G401.6 (cell line): Measurements from ENCODE around the gene TRIM73.
"Not testable (repeated sequence)": the region's sequence is repeated elsewhere in the genome, so short reads cannot be mapped to it uniquely, and the experiment has no call there.

Source experiments
- FAIRE-seq: peaks from 2 replicates; lab custom pipeline; 2012; peaks lifted over from hg19 to GRCh38; lab: Jason Lieb, UNC

The TRIM73 gene

GRCh38 chr7:75415829-75416373 is 20.5 kb downstream of the TRIM73 start:
- FAIRE-seq: not testable (repeated sequence)

- FAIRE-seq: not testable (repeated sequence)
Measured at GRCh38 chr7:75416787-75417186, 21.4 kb downstream of the TRIM73 start.

- not testable (repeated sequence) for FAIRE-seq
Measured at GRCh38 chr7:75418292-75418858, 22.9 kb downstream of the TRIM73 start.

- not testable (repeated sequence) for FAIRE-seq
Measured at GRCh38 chr7:75419210-75419609, 23.8 kb downstream of the TRIM73 start.

GRCh38 chr7:75419693-75420092 is 24.3 kb downstream of the TRIM73 start:
- not testable (repeated sequence) for FAIRE-seq

GRCh38 chr7:75420152-75420551 is 24.7 kb downstream of the TRIM73 start:
- not testable (repeated sequence) for FAIRE-seq

GRCh38 chr7:75421798-75422710 is 26.6 kb downstream of the TRIM73 start:
- not testable (repeated sequence) for FAIRE-seq

GRCh38 chr7:75423481-75423880 is 28.1 kb downstream of the TRIM73 start:
- not testable (repeated sequence) for FAIRE-seq

- FAIRE-seq: not testable (repeated sequence)
Measured at GRCh38 chr7:75439000-75439399, 43.6 kb downstream of the TRIM73 start.

GRCh38 chr7:75442101-75442464 is 46.7 kb downstream of the TRIM73 start:
- FAIRE-seq: not testable (repeated sequence)

- FAIRE-seq: not testable (repeated sequence)
Measured at GRCh38 chr7:75442465-75443111, 47.2 kb downstream of the TRIM73 start.

GRCh38 chr7:75449946-75450345 is 54.5 kb downstream of the TRIM73 start:
- FAIRE-seq: not testable (repeated sequence)

- FAIRE-seq: not testable (repeated sequence)
Measured at GRCh38 chr7:75452494-75452955, 57.1 kb downstream of the TRIM73 start.
